G401 (cell line): ENCODE results near the gene LDB3. TPM values are rescaled to one million over a fixed set of nuclear protein-coding genes. Genes with fewer than 3 reads are reported as not detected.
A peak's percentile ranks its signal among the peaks of the same experiment; 100 is the strongest.
"Not testable (repeated sequence)": the region's sequence is repeated elsewhere in the genome, so short reads cannot be mapped to it uniquely, and the experiment has no call there.

Experiments
- DNase-seq: peaks from one replicate; pipeline ENCODE4 v3.0.0-alpha.2; 2015; ENCODE audit warnings: low spot score
- in situ Hi-C: cut with HindIII; loops from 2 replicates; pipeline ENCODE4 v1.10.0; 2016; ENCODE audit warnings: low sequenced_read_pairs, mixed read lengths
- total RNA-seq: library from RNA; depleted of rRNA; stranded (reverse); fragments of >200 nt; shearing (Covaris generic); gene quantifications from 2 replicates; pipeline ENCODE4 v1.2.3, GENCODE V29; 2014; rRNA removed

The LDB3 gene
- 0.37 and 0.78 TPM in 2 replicates for total RNA-seq

DNA sequence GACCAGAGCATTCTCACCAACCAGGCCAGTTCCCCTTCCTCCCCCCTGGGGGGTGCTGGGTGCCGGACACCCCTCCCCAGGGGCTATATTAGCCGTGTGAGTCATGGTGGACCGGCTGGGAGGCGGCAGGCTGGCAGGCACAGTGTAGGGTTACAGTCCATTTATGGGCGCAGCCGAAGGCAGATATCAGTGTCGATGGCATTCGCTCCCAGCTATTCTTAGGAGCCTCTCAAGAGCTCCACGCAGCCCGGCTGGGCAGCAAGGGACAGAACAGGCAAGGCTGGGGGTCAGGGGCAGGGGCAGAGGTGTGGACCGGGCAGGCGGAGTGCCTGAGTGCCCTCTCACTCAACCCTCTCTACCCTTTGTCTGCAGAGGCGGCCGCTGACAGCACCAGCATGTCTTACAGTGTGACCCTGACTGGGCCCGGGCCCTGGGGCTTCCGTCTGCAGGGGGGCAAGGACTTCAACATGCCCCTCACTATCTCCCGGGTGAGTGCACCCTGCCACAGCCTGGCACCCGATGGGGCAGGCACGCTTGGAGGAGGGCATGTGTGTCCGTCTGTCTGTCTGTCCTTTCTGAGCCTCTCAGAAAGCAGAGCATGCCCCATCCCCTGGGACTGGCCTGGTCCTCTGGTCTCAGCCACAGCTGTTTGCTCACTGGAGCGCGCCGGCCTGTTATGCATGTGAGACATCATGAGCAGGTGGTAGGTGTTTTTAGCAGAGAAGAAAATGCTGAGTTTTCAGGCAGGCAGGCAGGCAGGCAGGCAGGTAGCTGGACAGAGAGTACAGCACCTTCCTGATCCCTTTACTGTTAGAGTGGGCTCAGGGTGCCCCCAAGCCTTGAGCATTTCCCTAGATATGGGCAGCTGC, at the start of gene LDB3:
LDB3 (plus strand) TSS at position 215 of the 869 bp plus-strand sequence; CDS start at position 396, 181 bp downstream.
- in situ Hi-C loops = no loop called here
- no peak for DNase-seq

DNA sequence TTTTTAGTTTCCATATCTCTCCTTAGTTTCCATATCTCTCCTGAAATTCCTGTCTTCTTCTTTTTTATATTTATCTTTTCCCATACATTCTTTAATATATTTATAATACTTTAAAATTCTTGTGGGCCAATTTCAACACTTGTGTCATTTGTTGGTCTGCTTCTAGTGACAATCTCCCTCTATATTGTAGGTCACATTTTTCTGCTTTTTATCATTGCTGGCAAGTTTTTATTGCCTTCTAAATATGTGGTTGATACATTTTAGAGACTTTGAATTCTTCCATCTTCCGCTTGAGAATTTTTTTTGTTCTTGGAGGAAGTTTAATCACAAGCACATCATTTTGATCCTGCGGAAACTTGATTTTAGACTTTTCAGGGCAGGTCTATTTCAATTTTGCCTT, 40.0 kb upstream of the LDB3 start:
- in situ Hi-C loops = no loop called here
- no peak for DNase-seq

DNA sequence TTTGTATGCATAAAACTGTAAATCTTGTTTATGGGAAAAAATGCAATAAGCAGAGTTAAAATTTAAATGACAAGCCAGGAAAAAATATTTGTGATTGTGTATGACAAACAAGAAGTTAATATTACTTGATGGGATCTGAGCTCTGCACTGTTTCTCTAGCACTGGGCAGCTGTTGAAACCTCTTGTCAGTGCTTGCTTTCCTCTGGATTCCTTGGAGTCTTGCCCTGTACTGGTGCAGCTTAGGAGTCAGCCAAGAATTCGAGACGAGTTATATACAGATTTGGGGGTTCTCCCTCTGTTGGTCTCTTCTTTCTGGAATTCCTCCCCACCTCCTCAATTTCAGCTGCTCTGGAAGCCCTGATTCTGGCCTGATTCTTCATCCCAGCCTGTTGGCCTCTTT, 38.2 kb upstream of the LDB3 start:
- DNase-seq = no peak
- in situ Hi-C loops = no loop called here

DNA sequence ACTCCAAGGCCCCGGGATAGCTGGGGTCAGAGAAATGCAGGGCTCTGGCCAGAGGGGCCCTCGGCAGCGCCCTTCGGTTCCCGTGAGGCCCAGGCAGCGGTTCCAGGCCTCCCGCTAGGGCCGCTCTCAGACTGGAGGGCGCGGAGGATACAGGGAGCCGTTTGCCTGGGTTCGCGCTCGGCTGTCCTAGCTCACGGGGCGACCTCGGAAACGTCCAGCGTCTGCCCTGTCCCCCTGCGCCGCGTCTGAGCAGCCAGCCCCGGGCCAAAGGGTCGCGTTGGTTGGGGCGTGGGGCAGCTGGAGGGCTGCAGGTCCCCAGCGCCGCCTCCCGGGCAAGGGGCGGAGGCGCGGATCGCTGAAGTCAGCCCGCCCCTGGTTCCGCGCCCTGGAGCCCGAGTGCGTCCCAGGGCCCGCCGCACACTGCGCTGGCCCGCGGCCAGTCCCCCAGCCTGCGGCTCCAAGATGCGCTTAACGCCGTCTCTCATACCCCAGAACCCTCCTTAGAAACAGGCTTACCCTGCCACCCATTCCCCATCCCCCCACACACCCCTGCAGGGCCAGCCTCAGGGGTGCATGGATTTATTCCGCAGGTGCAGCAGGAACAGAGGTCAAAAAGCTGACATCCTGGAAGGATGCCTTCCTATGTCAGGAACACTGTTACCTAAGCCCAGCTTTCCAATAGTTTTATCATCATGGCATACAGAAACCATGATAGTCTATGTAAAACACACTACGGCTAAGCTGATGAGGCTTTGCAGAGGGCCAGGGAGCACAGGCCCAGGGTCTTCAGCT, 36.1 kb upstream of the LDB3 start:
- in situ Hi-C loops = no loop called here
- no peak for DNase-seq

DNA sequence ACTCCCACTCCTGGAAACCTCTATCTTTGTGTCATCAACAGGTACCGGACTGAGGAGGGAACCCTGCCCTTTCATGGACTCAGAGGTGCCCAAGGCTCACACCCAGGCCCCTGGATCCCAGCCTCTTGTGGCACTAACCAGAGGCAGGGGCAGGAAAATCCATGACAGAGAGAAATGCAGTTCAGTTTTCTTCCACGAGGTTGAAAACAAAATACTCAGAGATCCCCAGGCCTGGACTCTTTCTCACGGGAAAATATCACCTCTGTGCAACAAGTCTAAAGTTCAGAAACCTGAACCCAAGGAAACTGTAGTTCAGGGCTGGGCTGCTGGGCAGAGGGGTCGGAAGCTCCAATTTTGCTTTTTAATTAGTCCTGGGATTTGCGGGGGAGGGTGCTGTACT, 35.4 kb upstream of the LDB3 start:
- DNase-seq = no peak
- in situ Hi-C loops = no loop called here

DNA sequence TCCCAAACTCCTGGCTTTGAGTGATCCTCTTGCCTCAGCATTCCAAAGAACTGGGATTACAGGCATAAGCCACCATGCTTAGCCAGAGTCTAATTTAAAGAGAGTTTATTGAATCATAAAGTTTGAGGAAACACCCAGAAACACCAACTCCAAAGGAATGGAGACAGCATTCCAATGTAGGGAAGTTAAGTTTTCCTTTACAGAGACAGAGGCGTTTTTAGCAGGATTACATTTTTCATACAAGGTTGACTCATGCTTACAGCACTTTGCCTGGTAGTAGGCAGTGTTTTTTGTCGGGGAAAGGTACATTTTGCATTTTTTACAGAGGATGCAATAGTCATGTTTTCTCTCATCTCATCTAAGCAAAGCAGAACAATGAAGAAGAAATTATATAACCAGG, 32.9 kb upstream of the LDB3 start:
- no peak for DNase-seq
- in situ Hi-C loops = no loop called here

DNA sequence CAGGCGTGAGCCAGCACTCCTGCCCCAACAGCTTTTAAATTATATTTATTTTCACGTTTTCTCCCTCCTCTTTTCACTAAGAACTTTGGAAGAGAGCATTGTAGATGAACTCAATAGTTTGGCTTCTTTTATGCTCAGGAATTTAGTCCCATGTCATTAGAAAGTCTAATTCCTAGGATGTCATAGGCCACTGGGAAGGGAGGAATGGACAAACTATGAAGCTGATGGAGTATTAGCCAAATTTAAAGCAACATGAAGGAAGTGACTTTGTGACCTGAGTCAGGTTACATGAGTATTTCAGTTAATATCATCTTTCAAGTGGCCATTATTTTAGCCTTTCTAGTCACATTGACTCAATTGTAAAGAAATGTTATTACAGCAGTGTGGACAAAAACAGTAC, 32.0 kb upstream of the LDB3 start:
- no peak for DNase-seq
- in situ Hi-C loops = no loop called here

GRCh38 chr10:86642021-86642420, 26.3 kb upstream of the LDB3 start:
- in situ Hi-C loops = no loop called here
- peak; percentile 28 for DNase-seq

- in situ Hi-C loops = no loop called here
- no peak for DNase-seq
Measured at GRCh38 chr10:86642499-86642898, 25.8 kb upstream of the LDB3 start.

GRCh38 chr10:86644152-86644793, 24.0 kb upstream of the LDB3 start:
- in situ Hi-C loops = no loop called here
- DNase-seq = no peak

DNA sequence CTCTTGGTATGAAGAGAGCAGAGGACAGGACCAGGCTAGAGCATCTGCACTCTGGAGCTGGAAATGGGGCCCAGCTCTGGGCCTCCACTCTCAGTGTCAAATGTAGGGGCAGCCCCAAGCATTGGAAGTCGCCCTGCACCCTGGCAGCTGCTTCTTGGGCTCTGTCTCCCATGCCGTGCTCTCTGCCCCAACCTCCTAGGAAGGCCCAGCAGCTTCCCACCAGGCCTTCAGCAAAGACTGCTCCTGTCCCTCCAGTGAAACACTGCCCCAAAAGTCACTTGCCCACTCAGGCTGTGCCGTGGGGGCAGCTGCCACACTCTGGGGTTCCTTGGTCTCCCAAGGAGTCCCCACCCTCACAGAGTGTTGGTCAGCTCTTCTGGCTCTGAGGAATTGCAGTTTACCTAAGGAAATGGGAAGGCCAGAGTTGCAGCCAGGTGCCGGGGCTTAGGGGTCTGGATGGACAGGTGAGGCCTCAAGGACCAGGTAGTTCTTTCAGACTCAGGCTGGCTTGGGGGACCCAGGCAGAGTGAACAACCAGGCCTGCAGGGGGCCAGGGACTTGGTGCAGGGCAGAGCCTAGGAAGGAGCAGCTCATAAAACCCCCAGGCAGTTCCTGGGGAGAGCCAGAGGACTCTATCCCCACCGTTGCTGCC, 23.4 kb upstream of the LDB3 start:
- in situ Hi-C loops = no loop called here
- DNase-seq = no peak

DNA sequence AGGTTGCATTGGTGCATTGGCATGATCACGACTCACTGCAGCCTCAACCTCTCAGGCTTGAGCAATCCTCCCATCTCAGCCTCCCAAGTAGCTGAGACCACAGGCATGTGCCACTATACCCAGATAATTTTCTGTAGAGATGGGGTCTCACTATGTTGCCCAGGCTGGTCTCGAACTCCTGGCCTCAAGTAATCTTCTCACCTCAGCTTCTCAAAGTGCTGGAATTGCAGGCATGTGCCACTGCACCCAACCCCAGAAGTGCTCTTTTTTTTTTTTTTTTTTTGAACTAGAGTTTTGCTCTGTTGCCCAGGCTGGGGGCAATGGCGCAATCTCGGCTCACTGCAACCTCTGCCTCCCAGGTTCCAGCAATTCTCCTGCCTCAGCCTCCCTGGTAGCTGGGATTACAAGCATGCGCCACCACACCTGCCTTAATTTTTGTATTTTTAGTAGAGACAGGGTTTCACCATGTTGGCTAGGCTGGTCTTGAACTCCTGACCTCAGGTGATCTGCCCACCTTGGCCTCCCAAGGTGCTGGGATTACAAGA, 22.6 kb upstream of the LDB3 start:
- DNase-seq, in situ Hi-C loops: not testable (repeated sequence)

DNA sequence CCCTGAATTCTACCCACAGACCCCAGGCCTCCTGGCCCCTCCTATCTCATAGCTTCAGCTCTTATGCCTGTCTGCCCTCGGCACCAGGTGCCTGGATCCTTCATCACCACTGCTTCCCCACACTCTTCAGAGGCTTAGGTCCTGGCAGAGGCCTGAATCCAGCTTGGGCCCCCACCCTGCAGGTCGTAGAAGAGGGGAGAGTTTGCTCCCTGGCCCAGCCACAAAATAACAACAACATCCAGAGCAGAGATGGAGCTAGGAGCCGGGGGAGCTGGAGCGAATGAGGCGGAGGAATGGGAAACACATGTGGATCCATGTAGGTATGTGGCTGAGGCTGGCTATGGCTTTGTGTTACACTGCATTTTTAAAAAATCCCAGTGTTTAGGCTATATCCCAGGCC, 21.8 kb upstream of the LDB3 start:
- in situ Hi-C loops = no loop called here
- DNase-seq = no peak

- no peak for DNase-seq
- in situ Hi-C loops = no loop called here
Measured at GRCh38 chr10:86646933-86647332, 21.4 kb upstream of the LDB3 start.

GRCh38 chr10:86647773-86648703, 20.3 kb upstream of the LDB3 start:
- in situ Hi-C loops = no loop called here
- no peak for DNase-seq

- no peak for DNase-seq
- in situ Hi-C loops = no loop called here
Measured at GRCh38 chr10:86648704-86649427, 19.4 kb upstream of the LDB3 start.

DNA sequence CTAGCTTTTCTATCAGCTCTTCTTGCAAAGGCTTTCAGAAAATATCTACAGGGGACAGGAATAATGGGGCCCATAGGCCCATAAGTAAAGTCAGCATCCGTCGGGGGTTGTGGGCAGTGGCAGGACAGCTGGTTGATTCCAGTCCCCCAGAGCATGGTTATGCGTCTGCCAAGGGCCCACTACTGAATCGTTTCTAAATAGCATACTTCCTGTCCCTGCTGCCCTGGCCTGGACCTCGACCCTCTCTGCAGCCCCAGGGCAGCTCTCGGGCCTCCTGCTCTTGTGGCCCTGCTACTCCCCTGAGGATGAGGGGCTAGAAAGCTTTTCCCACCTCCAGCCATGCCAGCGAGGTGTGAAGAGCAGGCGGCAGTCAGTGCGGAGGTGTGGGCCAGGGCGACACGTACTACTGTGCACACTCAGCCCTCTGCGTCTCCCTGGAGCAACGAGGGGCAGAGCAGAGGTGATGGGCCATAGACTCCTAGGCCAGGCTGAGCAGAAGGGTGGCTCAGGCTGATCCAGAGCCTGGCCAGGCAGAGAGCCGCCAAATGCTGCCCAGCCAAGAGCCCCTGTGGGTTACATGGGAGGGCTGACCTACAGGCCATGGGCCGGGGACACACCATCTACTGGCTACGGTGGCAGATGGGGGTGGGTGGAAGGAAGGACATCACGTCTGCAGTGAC, 18.7 kb upstream of the LDB3 start:
- no peak for DNase-seq
- in situ Hi-C loops = no loop called here
